Measurements from ENCODE around the gene ADAMTS17.
A peak's percentile ranks its signal among the peaks of the same experiment; 100 is the strongest.

Gene ADAMTS17

GRCh38 chr15:100341750-100342560, at the start of gene ADAMTS17:
Gene ADAMTS17 (minus strand): TSS chr15:100341975. CDS start chr15:100341899, 76 bp downstream.
- peak; percentile 84 to 88 for DNase-seq (ENCODE audit: low read depth in 2 of 2, low spot score in 1 of 2)

GRCh38 chr15:100385300-100386050, 43.7 kb upstream of the ADAMTS17 start:
- DNase-seq (ENCODE audit: low read depth in 2 of 2, low spot score in 1 of 2), result no peak

- no peak for DNase-seq (ENCODE audit: low read depth in 2 of 2, low spot score in 1 of 2)
Measured at GRCh38 chr15:100384108-100384410, 42.3 kb upstream of the ADAMTS17 start.

GRCh38 chr15:100383302-100384107, 41.7 kb upstream of the ADAMTS17 start:
- no peak for DNase-seq (ENCODE audit: low read depth in 2 of 2, low spot score in 1 of 2)

DNA sequence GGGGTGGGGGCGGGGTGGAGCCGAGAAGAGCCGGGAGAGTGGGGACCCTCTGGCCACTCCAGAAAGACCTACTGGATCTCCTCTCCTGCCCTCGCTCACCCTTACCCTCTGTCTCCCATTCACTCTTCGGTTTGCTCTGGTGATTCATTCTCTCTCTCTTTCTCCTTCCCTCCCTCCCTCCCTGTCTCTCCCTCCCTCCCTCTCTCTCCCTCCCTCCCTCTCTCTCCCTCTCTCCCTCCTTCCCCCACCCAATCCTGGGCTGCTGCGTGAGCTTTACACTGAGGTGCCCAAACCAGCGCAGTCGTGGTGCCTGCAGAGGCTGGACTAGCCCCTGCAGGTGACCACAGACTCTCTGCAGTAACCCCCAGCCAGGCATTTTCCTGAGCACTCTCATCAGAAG, 32.2 kb upstream of the ADAMTS17 start:
- no peak for DNase-seq (ENCODE audit: low read depth in 2 of 2, low spot score in 1 of 2)

GRCh38 chr15:100373120-100373896, 31.5 kb upstream of the ADAMTS17 start:
- no peak for DNase-seq (ENCODE audit: low read depth in 2 of 2, low spot score in 1 of 2)

GRCh38 chr15:100372739-100373119, 31.0 kb upstream of the ADAMTS17 start:
- no peak for DNase-seq (ENCODE audit: low read depth in 2 of 2, low spot score in 1 of 2)

GRCh38 chr15:100355342-100355741, 13.6 kb upstream of the ADAMTS17 start:
- no peak for DNase-seq (ENCODE audit: low read depth in 2 of 2, low spot score in 1 of 2)

DNA sequence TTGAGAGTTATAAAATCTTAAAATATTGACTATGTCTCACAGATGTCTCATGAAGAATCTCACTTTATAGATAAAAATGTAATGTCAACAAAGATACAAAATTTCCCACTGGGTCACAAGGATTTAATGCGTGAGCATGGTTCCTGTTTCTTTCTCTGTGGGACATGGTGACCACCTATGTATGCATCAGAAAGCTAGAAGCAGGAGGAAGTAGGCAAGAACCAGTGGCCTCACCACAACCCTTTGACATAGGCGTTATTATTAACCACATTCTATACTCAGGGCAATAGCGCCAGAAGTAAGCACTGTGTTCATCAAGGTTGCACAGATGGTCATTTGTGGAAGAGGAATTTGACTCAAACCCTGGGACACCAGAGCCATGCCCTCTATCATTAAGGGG, 11.7 kb upstream of the ADAMTS17 start:
- no peak for DNase-seq (ENCODE audit: low read depth in 2 of 2, low spot score in 1 of 2)

GRCh38 chr15:100350434-100351226, 8.9 kb upstream of the ADAMTS17 start:
- no peak for DNase-seq (ENCODE audit: low read depth in 2 of 2, low spot score in 1 of 2)

DNA sequence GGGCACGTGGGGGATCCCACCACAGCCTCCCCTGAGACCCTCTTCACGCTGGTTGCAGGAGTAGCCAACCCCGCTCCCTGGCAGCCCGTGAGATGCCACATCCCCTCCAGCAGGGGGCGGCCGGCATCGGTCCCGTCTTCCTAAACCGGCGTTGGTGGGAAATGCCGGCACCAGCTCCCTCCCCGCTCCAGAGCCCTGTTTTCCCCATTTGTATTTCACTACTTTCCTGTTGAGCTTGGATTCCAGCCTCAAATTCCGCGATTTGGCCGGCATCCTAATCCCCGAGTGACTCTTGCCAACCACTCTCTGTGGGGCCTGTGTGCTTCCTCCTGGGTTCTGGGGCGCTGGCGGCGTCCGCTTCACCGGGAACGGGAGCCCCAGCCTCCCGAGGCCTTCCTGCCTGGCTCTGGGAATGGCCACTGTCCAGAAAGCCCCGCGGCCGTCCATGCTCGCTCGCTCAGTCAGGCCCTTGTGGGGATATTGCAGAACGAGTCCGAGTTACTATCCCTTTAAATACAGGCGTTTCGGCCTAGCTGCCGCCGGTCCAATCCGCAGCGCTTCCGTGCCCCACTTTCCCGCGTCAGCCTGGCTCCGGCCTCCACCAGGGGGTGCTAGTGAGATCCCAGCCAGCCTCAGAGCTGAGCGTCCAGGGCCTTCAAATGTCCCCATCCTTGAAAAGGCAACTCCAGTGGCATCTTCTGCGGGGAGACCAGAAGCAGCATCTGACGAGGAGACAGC, 8.1 kb upstream of the ADAMTS17 start:
- peak; percentile 69 to 70 for DNase-seq (ENCODE audit: low read depth in 2 of 2, low spot score in 1 of 2)

- no peak for DNase-seq (ENCODE audit: low read depth in 2 of 2, low spot score in 1 of 2)
Measured at GRCh38 chr15:100349321-100349695, 7.5 kb upstream of the ADAMTS17 start.

- no peak for DNase-seq (ENCODE audit: low read depth in 2 of 2, low spot score in 1 of 2)
Measured at GRCh38 chr15:100348578-100348977, 6.8 kb upstream of the ADAMTS17 start.

DNA sequence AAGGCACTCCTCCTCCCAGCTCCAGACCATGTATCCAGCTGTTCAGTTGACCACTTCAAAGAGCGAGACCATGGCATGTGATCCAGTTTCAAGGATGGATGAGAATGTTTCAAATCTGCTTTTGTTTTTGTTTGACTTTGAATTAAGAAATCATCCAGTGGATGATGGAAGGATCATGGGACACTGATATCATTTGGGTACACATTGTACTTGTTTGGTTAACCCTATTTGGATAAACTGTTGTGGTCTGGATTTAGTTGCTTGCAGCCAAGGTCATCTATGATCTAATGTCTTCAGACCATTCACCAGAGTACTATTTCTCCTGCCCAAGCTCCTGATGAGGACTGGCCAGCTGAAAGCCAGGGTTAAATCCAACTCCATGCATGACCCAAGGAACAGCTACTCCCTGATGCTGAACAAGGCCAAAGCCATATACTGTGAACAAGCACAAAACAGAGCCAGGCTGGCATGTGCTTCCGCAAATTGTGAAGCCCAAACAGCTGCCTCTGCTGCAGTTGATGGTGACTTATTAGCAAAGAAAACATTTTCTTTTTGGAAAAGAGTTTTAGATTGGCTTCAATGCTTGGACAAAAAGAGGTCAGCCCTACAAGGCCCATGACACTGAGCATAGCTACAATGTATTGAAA, 5.2 kb upstream of the ADAMTS17 start:
- no peak for DNase-seq (ENCODE audit: low read depth in 2 of 2, low spot score in 1 of 2)

GRCh38 chr15:100345438-100345837, 3.7 kb upstream of the ADAMTS17 start:
- no peak for DNase-seq (ENCODE audit: low read depth in 2 of 2, low spot score in 1 of 2)

DNA sequence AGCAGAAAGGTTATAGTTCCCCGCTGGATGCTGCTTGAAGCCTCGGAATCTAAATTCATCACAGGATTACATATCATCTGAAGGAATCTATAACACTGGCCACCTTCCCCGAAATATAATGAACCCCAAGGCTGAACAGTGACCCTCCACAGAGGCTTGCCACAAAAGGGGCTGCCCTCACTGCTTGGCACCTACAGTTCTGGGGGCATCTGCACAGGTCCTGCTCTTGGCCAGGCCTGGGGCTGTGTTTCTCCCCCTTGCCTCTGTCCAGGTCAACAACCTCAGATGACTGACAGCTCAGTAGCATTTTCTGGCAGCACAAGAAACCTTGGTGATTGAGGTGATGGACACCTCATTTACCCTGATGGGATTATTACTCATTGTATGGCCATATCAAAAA, 1.5 kb upstream of the ADAMTS17 start:
- DNase-seq (ENCODE audit: low read depth in 2 of 2, low spot score in 1 of 2), result no peak

DNA sequence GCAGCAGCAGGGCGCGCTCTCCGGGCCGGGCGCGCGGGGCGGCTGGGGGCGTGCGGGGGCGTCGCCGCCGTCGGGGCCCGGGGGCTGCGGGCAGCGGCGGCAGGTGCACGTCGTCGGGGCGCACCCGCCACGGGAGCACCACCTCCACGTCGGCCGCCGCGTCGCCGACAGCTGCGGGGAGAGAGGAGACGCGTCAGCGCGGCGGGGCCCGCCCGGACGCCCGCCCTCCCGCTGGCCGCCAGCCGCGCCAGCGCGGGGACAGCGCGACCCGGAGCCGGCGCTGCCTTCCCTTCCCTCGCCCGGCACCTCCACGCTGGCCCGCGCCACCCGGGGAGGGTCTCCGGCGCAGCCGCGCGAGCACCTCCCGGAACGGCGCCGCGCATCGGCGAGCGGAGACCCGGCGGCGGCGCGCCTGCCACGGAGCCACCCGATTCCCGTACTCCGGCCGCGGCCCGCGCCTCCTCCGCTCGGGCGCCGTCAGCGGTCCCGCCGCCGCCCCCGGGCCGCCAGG, 481 bp downstream of the ADAMTS17 start:
- DNase-seq (ENCODE audit: low read depth in 2 of 2, low spot score in 1 of 2), result no peak

DNA sequence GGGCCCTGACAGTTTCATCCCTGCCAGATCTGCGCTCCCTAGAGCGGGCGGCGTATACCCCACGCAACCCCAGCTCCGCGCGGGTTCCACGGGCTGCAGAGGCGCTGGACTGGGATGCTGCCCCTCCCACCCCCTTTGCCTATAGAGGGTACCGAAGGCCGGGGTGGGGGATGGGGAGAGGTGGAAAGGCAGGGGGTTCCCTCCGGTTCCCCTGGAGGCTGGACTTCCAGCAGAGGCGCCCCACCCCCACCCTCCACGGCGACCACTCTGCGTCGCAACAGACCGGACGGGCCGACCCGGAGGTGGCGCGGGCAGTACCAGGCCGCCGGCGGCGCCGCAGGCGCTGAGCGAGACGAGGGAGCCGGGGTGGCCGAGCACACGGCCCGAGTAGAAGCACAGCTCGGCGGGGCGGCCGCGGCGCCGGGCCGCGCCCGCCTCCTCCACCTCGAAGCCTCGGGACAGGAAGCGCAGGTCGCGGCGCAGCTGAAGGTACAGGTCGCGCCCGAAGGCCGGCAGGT, 995 bp downstream of the ADAMTS17 start:
- DNase-seq (ENCODE audit: low read depth in 2 of 2, low spot score in 1 of 2), result no peak

DNA sequence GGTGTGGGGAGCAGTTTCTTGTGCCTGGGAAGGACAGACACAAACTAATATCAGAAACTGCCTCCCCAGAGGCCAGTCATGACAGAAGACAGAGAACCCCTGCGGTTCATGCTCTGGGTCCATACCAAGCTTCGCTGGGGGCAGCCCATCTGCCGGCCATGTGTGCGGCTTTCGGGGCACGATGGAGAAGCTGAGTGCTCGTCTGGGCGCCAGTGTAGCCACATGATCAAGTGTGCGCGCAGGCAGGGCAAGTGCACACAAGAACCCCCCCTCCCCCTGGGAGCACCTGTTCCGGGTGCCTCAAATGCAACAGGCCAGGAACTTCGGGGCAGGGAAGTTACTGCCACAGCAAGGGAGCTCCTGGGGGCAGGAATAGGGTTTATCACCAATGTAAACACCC, 1.8 kb downstream of the ADAMTS17 start:
- no peak for DNase-seq (ENCODE audit: low read depth in 2 of 2, low spot score in 1 of 2)

Measured in stimulated activated CD8-positive, alpha-beta memory T cell treated with anti-CD3 and anti-CD28 coated beads, Interleukin-4, amount 100 ng/mL, for 1 hour (primary cell).